ENCODE measurements around the gene WFDC6. TPM values are rescaled to one million over a fixed set of nuclear protein-coding genes. Genes with fewer than 3 reads are reported as not detected.

The WFDC6 gene
- total RNA-seq, 1 experiment from 2014 or later = not detected

- POLR2A ChIA-PET = no interaction called here
- intact Hi-C loops (cut with micrococcal nuclease; ENCODE audit: unreplicated experiment) (no loop called here), in situ Hi-C loops (cut with HindIII; ENCODE audit: low pct_unique_long_range_greater_than_20kb, low sequenced_read_pairs) (no loop called here)
- Histone ChIP-seq H3K4me3 (ENCODE audit: low read depth in 2 of 2, low read length in 2 of 2) (no peak overlapping the region), H3K4me1 (ENCODE audit: control insufficient read depth, insufficient read depth, low read length) (no peaks in the 10 kb centered on the region), H3K27ac (ENCODE audit: low read length) (no peak overlapping the region), H3K36me3 (ENCODE audit: control insufficient read depth, insufficient read depth, low read length) (no peaks in the 10 kb centered on the region), H3K27me3 (ENCODE audit: control insufficient read depth, insufficient read depth, low read length) (peaks cover 9% of the 10 kb centered on the region; the same call in 1 of the 2 replicates), H3K9me3 (ENCODE audit: control insufficient read depth, insufficient read depth, low read depth, low read length) (no peaks in the 10 kb centered on the region)
- TF ChIP-seq REST (IDR thresholded peaks at IDR 0.05; ENCODE audit: insufficient read depth in 1 of 2, low read depth in 2 of 2, low read length in 1 of 2) = no peak
- TF ChIP-seq POLR2AphosphoS5 (IDR thresholded peaks at IDR 0.05; ENCODE audit: low read depth, low read length) = no peak
- no peak for TF ChIP-seq TCF7L2 (IDR thresholded peaks at IDR 0.05; ENCODE audit: low read depth, low read length)
- TF ChIP-seq CTCF (IDR thresholded peaks at IDR 0.05) = no peak
- no peak for TF ChIP-seq SIN3A (IDR thresholded peaks at IDR 0.05; ENCODE audit: borderline replicate concordance, insufficient read depth, low read depth, low read length)
- ATAC-seq (no peak), DNase-seq (ENCODE audit: low read depth, low spot score) (no peak)
- CTCF ChIA-PET = no interaction called here
- BruUV-seq (replicated peaks) = no TSS peak
Measured at GRCh38 chr20:45548410-45548809, 9.1 kb upstream of the WFDC6 start.

- ChIA-PET CTCF (no interaction called here), POLR2A (no interaction called here)
- DNase-seq (ENCODE audit: low read depth, low spot score) = no peak
- in situ Hi-C loops (cut with HindIII; ENCODE audit: low pct_unique_long_range_greater_than_20kb, low sequenced_read_pairs) (no loop called here), intact Hi-C loops (cut with micrococcal nuclease; ENCODE audit: unreplicated experiment) (no loop called here)
- no peaks in the 10 kb centered on the region for H3K9me3 ChIP-seq (ENCODE audit: control insufficient read depth, insufficient read depth, low read depth, low read length)
- H3K36me3 ChIP-seq (ENCODE audit: control insufficient read depth, insufficient read depth, low read length) = no peaks in the 10 kb centered on the region
- H3K27ac ChIP-seq (ENCODE audit: low read length) = no peak within 1 kb of the TSS
- no peak for ATAC-seq
- H3K4me3 ChIP-seq (ENCODE audit: low read depth in 2 of 2, low read length in 2 of 2) = no peak within 1 kb of the TSS
- peaks cover 11% of the 10 kb centered on the region; the same call in 1 of the 2 replicates for H3K27me3 ChIP-seq (ENCODE audit: control insufficient read depth, insufficient read depth, low read length)
- no TSS peak for BruUV-seq (replicated peaks)
- TF ChIP-seq CTCF (IDR thresholded peaks at IDR 0.05) (no peak), TCF7L2 (IDR thresholded peaks at IDR 0.05; ENCODE audit: low read depth, low read length) (no peak), SIN3A (IDR thresholded peaks at IDR 0.05; ENCODE audit: borderline replicate concordance, insufficient read depth, low read depth, low read length) (no peak), REST (IDR thresholded peaks at IDR 0.05; ENCODE audit: insufficient read depth in 1 of 2, low read depth in 2 of 2, low read length in 1 of 2) (no peak), POLR2AphosphoS5 (IDR thresholded peaks at IDR 0.05; ENCODE audit: low read depth, low read length) (no peak)
- no peaks in the 10 kb centered on the region for H3K4me1 ChIP-seq (ENCODE audit: control insufficient read depth, insufficient read depth, low read length)
Measured at GRCh38 chr20:45547206-45547770, 8.0 kb upstream of the WFDC6 start, which contains the start of gene EPPIN. Gene EPPIN, minus strand, starts transcription at chr20:45547401. Its CDS starts 44 bp downstream, at chr20:45547357.

Data from Panc1 (cell line).